22Rv1 (cell line): ENCODE results near the gene TBPL2.

ENCODE experiments used
- CTCF ChIP-seq: fragments of 450-650 bp; IDR thresholded peaks from 2 replicates; pipeline ENCODE4 v1.5.1; 2017; ENCODE audit warnings: mild to moderate bottlenecking
- ZFX ChIP-seq: fragments of 450-650 bp; IDR thresholded peaks from 2 replicates; pipeline ENCODE4 v1.6.1; 2017; ENCODE audit warnings: antibody characterized with exemption, borderline replicate concordance

GRCh38 chr14:55411426-55412389 lies 28.7 kb downstream of the TBPL2 start, which contains the start of gene ATG14:
- TF ChIP-seq CTCF (no peak), ZFX (no peak)
